IPS-18c (cell line): ENCODE data around the gene AFF3.

Source experiments
- H3K4me3 ChIP-seq: 2 replicates; pipeline ENCODE4 v1.7.0; 2013; ENCODE audit warnings: low read depth, mild to moderate bottlenecking, low read length, moderate library complexity; ENCODE audit not compliant: insufficient read depth
- H3K9me3 ChIP-seq: one replicate; pipeline ENCODE4 v1.6.1; 2013; ENCODE audit warnings: mild to moderate bottlenecking, low read length, moderate library complexity; ENCODE audit not compliant: control insufficient read depth, insufficient read depth

AFF3 gene

GRCh38 chr2:99858951-99859596 lies 283.3 kb downstream of the AFF3 start:
- H3K9me3 ChIP-seq = no peaks in the 10 kb centered on the region
- H3K4me3 ChIP-seq = no peak overlapping the region

- Histone ChIP-seq H3K9me3 (no peaks in the 10 kb centered on the region), H3K4me3 (no peak overlapping the region)
Observed at GRCh38 chr2:99857867-99858444, 284.4 kb downstream of the AFF3 start.

GRCh38 chr2:99857372-99857771 lies 285.0 kb downstream of the AFF3 start:
- H3K4me3 ChIP-seq = no peak overlapping the region
- H3K9me3 ChIP-seq = no peaks in the 10 kb centered on the region

DNA sequence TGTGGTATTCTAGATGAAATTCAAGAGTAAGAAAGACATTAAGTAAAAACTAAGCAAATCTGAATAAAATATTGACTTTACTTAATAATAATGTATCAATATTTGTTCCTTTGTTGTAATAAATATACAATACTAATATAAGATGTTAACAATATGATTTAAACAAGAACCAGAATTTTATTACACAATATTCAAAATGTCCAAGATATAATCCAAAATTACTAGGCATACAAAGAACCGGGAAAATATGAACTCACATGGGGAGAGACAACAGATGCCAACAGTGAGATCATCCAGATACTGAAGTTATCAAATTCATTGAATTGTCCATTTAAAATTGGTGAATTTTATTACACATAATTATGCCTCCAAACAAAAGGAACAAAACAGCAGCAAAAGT lies 286.3 kb downstream of the AFF3 start:
- no peaks in the 10 kb centered on the region for H3K9me3 ChIP-seq

DNA sequence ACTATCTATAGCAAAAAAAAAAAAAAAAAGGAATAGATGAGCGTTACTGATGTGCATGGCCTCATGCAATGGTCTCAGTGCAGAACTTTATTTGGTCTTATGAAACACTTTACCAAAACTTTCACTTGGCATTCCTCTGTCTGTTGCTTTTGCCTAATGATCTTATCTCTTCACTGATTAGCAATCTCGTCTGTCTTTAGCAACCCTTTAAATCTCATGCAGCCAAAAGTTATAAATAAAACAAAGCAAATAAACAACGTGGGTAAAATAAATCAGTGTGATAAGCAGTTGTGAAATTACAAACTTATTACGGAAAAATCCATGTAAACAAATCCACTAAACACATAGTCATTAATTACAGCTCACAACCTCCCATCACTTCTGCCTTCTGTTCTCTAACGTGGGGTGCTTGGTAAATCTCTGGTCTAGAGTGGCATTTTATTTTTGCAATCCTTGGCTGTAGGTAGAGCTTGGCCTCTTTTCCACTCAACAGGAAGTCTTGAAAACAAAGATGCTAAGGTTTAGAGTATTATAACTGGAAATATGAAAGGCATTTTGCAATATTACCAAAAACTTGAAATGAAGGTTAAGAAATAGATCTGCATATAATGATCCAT lies 288.0 kb downstream of the AFF3 start:
- Histone ChIP-seq H3K9me3 (no peaks in the 10 kb centered on the region), H3K4me3 (no peak overlapping the region)

More for the DNA sequence above, 286.3 kb downstream of the AFF3 start:
- no peak overlapping the region for H3K4me3 ChIP-seq

- Histone ChIP-seq H3K4me3 (no peak overlapping the region), H3K9me3 (no peaks in the 10 kb centered on the region)
Observed at GRCh38 chr2:99852956-99853355, 289.4 kb downstream of the AFF3 start.

DNA sequence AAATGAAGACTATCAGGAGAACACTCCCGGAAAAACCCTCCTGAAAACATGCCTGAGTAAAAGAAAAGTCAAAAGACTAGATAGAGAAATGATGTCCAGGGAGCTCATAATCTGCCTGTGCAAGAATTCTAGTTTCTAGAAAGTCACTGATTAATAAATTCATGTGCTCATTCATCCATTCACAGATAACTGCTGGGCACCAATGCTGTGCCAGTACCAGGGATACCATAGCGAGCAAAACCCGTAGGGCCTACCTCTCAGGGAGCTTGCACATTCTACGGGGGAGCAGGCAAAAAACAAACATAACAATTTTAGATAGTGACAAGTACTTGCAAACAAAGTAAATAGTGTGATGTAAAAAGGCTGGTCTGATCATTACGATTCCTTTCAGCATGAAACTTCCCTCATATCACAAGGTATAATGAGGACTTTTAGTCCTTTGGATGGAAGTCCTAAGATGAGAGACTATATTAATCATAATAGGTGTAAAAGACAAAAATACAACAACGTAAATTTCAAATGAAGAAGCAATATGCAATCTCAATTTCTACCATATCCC lies 289.9 kb downstream of the AFF3 start:
- Histone ChIP-seq H3K9me3 (no peaks in the 10 kb centered on the region), H3K4me3 (no peak overlapping the region)

DNA sequence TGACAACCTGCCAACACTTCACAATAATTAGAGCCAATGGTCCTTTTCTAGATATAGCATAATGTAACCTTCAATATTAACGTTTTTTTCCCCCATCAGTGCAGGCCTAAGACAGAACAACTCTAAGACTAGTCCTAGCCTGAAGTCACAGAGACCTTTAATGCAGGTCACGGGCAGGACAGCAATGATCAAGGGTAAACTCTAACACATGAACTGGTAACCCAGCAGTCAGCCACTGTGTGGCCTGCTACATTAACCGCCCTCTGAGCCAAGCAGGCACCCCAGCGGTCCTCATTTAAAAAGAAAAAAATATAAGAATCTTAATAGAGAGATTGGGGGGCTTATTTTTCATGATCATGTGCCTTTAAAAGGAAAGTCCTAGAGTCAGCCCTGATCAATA lies 290.6 kb downstream of the AFF3 start:
- H3K4me3 ChIP-seq = no peak overlapping the region
- no peaks in the 10 kb centered on the region for H3K9me3 ChIP-seq

- Histone ChIP-seq H3K9me3 (no peaks in the 10 kb centered on the region), H3K4me3 (no peak overlapping the region)
Observed at GRCh38 chr2:99851089-99851488, 291.3 kb downstream of the AFF3 start.

DNA sequence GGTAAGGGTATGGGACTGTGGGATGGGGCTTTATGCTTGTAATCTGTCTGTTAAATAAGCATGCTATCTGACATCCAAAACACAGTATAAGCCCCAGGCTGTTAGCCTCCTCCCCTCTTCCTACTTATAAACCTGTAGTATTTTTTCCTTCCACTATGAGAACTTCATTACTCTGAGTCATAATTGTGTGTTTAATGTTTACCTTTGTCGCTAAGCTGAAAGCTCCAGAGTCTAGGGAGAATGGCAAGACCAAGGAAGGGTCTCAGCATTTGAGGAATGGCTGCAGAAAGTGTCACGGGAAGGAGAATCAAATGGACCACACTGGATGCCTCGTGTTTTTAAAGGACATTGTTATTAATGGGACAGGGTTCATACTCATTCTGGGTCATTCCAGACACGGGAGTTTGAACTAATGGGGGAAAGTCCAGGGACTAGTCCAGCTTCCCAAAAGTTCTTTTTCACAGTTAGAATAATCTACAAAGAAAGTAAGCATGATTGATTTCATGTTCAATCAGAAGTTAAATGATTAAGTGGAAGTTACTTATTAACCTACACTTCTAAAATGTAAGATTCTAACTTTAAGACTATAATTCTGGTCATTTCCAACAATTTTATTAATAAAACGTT lies 292.2 kb downstream of the AFF3 start:
- no peak overlapping the region for H3K4me3 ChIP-seq
- no peaks in the 10 kb centered on the region for H3K9me3 ChIP-seq

- H3K9me3 ChIP-seq = no peaks in the 10 kb centered on the region
- H3K4me3 ChIP-seq = no peak overlapping the region
Observed at GRCh38 chr2:99846462-99847107, 295.8 kb downstream of the AFF3 start.

DNA sequence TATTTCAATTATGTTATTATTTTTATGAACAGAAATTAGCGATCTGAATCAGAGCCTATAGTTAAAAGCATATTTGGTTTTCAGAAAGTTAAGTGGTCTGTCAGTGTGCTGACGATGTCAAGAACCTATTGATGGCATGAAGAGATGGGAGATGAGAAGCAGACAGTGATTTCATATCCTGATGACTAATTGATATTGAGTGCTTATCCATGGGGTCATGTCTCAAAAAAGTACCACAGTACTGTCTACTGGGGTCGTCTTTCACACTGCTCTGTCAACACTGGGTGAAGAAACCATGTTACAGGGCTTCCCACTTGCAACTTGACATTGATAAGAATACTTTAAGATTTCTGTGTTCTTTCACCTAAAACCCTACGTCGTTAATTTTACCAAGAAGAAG lies 297.1 kb downstream of the AFF3 start:
- H3K9me3 ChIP-seq = no peaks in the 10 kb centered on the region
- H3K4me3 ChIP-seq = no peak overlapping the region

DNA sequence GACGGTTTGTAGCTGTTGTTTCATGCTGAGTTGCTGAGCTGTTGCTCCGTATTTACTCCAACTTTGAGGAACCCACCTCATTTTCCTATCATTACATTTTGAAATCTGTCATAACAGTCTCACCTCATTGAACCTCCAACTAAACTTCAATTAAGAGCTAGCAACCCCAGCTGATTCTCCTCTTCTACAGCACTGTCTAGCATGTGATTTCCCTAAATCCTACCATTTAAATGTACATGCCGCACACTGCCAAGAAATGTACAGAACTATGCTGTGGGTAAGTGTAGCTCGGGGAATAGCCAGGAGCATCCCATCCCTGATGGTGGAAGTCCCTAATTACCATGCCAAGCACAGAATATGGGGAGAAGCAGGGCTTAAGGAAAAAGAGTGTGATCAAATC lies 299.9 kb downstream of the AFF3 start:
- Histone ChIP-seq H3K4me3 (no peak overlapping the region), H3K9me3 (no peaks in the 10 kb centered on the region)

DNA sequence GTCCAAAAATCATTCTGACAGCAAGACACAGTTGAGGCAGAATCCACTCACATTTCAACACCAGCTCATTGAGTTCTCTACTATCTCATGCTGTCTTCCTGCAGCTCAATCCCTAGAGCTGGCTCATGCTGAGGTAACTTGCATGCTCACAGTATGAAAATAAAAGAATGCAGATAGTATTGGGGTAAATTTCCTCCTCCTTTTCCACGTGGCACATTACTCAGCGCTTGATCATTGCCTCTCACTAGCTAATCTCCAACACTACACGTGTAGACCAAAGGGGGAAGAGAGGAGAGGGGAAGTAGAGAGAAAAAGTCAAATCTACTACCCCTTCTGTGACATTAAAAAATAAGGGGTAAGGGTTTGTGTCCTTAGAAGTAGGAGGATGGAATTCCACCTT lies 300.6 kb downstream of the AFF3 start:
- Histone ChIP-seq H3K4me3 (no peak overlapping the region), H3K9me3 (no peaks in the 10 kb centered on the region)

DNA sequence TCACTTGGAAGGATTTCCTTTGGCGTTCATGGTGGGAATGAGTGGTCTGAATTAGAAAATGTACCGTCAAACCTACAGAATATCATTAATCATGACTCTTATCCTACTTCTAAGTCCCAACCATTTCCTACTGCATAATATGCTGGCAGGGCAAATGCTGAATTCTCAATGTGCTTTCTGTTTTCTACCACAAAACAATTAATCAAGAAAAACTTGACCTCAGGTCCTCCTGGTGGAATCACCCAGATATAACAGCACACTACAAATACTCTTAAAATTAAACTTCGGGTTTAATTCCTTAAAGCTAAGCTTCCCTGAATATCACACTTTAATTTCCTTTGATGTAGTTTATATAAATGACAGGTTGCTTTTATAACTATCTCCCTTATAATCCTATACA lies 301.6 kb downstream of the AFF3 start:
- Histone ChIP-seq H3K9me3 (no peaks in the 10 kb centered on the region), H3K4me3 (no peak overlapping the region)

DNA sequence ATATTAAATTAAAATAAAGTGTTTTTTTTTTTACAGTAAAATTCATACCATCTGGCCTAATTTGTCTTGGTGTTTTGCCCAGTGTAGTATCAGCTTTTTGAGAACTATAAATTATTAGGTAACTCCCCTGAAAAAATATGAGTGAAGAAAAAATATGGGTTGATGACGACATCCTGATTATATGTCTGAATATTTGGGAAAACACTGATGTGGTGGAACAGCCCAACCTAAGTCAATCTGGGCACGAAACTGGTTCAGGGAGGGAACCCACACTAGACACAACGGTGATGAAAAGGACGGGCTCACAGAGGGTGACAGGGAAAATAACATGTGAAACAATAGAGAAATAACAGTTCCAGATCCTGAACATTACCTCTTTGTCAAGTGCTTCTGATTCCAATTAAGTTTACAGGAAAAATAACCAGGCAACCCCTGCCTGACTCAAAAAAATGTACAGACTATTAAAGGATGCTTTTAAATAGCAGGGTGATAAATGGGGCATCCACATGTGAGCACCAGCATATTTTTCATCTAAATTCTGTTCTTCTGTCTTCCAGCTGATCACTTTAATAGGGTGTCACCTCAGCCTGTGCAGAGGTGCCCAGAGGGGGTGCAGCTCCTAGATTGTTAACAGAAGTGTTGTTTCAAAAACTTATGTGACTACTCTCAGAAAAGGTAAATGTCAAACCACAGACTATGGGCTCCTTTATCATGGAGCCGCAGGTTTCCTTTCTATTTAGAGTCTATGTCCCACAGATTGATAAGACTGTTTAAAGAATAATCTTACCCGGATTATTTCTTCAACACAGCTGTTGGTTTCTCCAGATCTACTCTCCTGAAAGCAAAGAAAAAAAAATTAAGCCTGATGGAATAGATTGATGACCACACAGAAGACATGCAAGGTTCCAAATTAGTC lies 305.4 kb downstream of the AFF3 start:
- H3K9me3 ChIP-seq = no peaks in the 10 kb centered on the region
- H3K4me3 ChIP-seq = no peak overlapping the region

DNA sequence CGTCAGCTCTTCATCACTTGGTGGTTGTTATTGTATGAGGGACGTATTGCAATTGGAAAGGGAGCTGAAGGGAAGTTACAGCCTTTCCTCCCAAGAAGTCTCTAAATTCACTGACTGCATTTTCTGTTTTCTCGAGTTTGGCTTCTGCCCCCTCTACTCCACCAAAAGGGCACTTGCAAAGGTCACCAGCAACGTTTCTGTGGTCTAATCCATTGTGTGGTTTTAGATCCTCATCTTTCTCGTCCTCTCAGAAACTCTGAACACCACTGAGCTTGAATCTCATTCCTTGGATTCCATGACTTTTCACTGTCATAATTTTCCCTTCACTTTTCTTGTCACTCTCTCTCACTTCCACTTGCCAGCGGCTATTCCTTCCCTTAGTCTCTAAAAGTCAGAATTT lies 308.0 kb downstream of the AFF3 start:
- H3K9me3 ChIP-seq = no peaks in the 10 kb centered on the region
- H3K4me3 ChIP-seq = no peak overlapping the region
